T-helper 1 cell treated with Interleukin-12 subunit alpha and Interleukin-12 subunit beta and Interleukin-4 antibody, amounts not matched to agents 30 ng/mL and 1 ng/mL, for 36 hours (primary cell): ENCODE results near the gene WDR59. TPM values are rescaled to one million over a fixed set of nuclear protein-coding genes. Genes with fewer than 3 reads are reported as not detected.
"Not testable (repeated sequence)": the region's sequence is repeated elsewhere in the genome, so short reads cannot be mapped to it uniquely, and the experiment has no call there.

Source experiments
- intact Hi-C: fragments of 100-400 bp; cut with micrococcal nuclease; formaldehyde crosslinking; loops from one replicate; pipeline ENCODE4 v1.15.1; 2024
- total RNA-seq: library from RNA; stranded (reverse); gene quantifications from 2 replicates; pipeline ENCODE4 v1.2.3, GENCODE V29; 2022

The WDR59 gene
- total RNA-seq, 1 donor from 2014 or later, result 86.1 TPM

DNA sequence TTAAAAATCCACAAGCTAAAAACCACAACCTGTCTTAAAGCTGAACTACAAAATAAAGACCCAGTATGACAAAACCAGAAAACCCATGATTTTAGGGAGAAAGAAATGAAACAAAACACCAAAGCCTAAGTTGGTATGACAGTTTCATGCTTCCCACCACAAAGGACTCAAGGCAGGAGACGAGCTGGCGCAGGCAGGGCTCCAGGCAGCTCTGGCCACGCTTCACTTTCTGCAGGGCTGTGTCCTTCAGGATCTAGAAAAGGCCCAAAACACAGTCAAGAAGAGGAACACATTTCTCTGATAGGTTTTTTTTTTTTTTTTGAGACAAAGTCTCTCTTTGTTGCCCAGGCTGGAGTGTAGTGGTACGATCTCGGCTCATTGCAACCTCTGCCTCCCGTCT is 75.3 kb downstream of the WDR59 start:
- intact Hi-C loops, result loop anchor here (10.0 kb wide), 1 partner anchor 1065 kb away; no protein-coding TSS in a partner anchor

GRCh38 chr16:74908759-74909158 is 76.2 kb downstream of the WDR59 start:
- intact Hi-C loops, result not testable (repeated sequence)

DNA sequence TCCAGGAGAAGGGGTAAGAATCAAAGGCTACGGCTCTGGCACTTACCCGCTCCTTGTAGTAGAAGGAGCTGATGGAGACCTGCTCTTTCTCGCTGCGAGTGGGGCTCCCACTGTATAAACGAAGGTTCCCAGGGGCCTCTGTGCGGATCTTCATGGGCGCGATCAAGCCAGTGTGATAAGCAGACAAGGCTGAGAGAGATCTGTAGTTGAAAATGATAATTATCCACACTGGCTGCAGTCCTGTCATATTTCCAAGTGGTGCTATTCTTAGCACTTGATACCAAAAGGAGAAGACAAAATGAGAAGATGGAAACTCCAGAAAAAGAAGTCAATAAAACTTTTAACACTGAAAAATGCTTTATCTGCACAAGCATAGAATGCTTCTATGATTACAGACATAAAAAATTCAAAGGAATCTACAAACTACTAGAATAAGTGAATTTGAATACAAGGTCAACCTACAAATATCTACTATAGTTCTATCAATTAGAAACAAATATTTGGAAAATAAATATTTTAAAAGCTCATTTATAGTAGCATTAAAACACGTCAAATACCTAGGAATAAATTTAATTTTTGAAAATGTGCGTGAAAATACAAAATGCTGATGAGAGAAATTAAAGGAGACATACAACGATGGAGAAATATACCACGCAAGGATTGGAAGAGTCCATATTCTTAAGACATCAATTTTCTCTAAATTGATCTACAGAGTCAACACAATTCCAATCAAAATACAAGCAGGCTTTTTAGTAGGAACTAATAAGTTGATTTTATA is 80.8 kb downstream of the WDR59 start:
- intact Hi-C loops, result no loop called here

- intact Hi-C loops, result no loop called here
Measured at GRCh38 chr16:74903120-74903519, 81.8 kb downstream of the WDR59 start.

DNA sequence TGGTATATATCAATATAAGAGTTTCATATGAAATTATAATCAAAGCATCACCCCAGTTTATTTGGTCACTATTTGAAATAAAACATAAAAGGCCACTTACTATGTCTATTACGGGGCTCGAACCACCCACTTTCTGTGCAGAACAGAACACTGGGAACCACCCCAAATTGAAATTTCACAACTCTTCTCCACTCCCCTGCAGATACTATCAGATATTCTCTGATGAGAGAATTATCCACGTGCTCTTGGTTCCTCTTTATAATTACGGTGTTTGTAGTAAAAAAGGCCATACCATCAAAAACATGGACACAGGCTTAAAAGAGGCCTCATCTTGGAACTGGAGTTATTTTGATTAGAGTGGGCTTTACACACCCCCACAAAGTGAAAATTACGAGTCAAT is 82.8 kb downstream of the WDR59 start:
- intact Hi-C loops, result no loop called here

DNA sequence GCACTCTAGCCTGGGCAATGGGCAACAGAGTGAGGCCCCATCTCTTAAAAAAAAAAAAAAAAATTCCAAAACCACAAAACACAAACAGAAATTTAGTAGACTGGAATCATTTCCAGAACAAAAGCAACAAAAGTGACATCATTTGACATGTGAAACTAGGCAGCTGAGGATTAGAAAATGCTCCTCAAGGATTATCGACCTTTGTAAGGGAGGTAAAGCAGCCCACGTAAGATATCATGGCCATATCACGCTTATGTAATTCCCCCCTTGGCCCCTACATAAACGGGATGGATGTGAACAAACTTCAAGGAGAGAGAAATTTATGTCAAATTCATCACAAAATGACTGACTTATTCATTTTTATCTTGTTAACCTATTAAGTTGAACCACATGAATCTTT is 83.3 kb downstream of the WDR59 start:
- intact Hi-C loops, result no loop called here

DNA sequence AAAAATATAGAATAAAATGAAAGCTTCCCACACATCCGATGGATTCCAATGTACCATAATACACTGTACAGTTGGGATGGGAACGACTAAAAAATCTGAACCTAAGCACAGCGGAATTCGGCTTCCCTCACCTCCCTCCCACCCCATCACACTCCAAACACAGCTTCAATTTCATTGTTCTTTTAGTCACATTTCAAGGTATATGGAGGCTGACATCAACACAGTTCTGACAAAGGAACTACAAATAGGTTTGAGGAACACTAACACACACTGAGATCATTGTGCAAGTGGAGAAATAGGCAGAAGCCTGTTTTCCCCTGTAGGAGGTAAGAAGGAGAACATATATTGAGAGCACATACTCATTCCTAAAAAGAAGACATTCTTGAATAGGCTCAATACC is 85.1 kb downstream of the WDR59 start:
- intact Hi-C loops, result no loop called here

GRCh38 chr16:74898659-74899058 is 86.3 kb downstream of the WDR59 start:
- intact Hi-C loops, result no loop called here

DNA sequence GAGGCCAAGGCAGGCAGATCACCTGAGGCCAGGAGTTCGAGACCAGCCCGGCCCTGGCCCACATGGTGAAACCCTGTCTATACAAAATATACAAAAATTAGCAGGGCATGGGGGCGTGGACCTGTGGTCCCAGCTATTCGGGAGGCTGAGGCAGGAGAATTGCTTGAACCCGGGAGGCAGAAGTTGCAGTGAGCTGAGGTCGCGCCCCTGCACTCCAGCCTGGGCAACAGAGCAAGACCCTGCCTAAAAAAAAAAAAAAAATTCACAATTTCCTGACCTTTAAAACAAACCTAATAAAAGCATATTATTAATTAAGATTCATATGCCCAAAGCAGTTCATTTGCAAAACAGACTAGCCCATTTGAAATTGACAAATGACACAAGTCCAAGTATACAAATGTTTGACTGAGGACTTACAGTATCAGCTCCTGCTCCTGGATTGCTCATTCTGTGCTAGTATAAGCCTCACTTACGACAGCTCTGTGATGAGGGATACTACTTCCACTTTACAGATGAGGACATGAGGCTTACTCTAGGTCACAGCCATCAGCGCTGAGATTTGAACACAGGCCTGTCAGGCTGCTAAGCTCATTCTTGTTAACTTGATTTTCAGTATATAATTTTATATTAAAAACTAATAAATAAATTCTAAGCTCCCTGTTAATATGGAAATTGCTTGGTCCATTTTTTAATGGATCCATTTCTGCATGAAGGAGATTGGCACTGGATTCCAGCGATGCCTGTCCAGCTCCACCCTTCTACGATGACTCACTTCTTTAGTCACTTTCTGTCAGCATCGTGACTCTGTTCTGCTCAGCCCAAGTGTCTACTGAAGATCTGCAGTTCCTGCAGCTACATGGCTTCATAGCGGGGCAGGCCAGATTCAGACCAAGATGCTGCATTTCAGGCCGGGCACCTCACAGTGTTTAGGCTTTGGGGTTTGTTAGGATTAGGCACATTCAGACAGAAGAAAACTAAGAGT is 88.2 kb downstream of the WDR59 start:
- intact Hi-C loops, result no loop called here

DNA sequence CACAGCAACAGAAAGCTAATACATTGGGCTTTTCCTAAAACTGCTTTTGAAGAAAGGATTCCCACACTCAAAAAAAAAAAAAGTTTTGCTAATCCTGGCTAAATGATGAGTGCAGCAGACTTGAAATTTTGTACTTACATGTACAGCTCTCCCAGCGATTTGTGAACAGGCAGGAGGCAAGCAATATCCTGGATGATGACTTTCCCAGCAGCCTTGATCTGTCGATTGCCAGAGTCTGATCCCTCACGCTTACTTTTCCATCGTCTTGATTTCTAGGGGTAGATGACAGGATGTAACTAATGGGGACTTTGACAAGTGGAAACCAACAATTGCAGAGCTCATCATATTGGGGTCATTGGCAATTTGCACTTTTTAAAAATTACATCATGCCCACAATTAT is 91.4 kb downstream of the WDR59 start:
- intact Hi-C loops, result no loop called here

DNA sequence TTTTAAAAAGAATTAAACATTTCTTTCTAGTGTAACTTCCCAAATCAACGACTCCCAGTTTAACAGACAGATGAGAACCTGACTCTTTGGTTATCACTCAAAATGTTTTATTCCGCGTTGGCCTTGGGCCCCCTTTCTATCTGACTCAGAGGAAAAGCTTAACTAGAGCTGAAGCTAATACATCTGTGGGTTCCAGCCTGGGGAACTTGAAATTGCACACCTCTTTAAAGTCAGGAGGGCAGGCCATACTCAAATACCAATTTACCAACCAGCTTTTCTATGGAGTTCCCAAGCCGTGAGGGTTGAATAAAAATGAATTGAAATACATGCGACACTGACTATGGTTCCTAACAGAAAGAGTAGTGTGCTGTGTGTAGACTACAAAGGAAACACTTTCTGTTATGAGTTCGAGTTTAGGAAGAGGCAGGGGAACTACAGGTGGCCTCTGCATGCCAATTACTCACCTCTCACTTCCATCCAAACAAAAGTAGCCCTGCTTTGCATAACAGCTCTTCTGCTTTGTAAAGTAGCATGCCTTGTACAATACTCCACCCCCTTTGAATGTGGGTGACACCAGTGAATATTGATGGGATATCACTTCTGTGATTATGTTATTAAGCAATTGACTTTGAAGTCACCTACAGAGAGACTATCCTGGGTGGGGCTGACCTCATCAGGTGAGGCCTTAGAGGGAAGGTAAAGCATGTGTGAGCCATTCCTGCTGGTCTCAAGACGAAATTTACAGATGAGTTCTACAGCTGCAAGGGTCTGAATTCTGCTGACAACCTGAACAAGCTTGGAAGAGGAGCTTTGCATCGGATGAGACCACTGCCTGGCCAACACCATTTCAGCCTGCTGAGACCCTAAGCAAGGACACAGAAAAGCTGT is 92.1 kb downstream of the WDR59 start:
- intact Hi-C loops, result no loop called here

DNA sequence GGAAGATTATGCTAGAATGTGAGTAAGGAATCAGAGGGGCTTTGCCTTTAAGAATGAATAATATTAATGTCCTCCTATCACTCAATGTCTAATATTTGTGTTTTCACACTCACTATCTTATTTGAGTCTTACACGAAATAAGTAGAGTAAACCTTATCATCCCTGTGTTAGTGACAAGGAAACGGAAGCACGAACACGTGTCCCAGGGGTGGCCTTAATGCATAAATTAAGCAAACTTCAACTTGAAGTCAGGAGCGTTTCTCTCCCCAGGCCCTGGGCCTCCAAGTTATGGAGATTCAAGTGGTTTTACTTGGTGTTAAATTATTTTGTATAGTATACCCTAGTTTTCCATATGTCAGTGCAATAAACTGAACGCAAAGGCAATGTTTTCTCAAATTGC is 96.0 kb downstream of the WDR59 start:
- intact Hi-C loops, result no loop called here

DNA sequence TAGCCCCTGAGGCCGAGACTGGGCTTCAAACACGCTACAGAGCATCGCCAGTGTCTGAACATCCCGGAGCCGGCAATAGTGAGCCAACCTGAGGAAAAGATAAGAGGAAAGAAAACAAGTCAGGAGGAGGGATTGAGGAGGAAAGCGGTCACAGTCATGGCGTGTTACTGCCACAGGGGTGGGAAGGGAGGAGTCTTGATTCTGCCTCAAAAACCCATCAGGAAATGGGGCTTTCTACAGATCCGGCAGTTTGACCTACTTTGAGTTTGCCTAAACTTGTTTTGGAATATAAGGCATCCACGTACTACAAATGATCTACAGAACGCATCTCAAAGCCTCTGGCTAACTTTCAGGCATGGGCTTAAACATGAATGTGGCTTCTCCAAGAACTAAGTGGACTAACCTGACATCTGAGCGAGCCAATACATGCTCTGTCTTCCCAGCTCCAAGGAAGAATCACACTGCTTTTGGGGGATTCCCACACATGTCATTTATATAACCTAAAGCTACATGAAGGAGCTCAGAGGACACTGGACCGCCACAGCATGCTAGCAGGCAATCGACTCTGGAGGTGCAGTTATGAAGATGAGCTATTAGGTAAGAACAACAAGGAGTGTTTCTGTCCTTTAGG is 96.6 kb downstream of the WDR59 start:
- intact Hi-C loops, result no loop called here

- intact Hi-C loops, result no loop called here
Measured at GRCh38 chr16:74887084-74887483, 97.8 kb downstream of the WDR59 start.

DNA sequence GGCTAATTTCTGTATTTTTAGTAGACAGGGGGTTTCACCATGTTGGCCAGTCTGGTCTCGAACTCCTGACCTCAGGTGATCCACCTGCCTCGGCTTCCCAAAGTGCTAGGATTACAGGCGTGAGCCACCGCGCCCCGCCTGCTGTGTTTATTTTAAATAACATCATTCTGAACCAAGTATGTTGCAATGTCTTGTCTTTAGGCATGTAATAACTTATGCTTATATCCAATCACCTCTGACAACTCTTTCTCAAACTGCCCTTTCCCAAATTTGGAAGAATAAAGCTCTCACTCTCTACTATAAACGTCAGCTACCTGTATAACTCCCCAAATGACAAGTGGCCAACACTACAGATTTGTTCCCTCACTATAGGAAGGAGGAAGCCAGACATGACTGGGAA is 107.2 kb downstream of the WDR59 start:
- intact Hi-C loops, result no loop called here

- intact Hi-C loops, result no loop called here
Measured at GRCh38 chr16:74874912-74875546, 109.9 kb downstream of the WDR59 start.

GRCh38 chr16:74874123-74874522 is 110.8 kb downstream of the WDR59 start:
- intact Hi-C loops, result no loop called here

DNA sequence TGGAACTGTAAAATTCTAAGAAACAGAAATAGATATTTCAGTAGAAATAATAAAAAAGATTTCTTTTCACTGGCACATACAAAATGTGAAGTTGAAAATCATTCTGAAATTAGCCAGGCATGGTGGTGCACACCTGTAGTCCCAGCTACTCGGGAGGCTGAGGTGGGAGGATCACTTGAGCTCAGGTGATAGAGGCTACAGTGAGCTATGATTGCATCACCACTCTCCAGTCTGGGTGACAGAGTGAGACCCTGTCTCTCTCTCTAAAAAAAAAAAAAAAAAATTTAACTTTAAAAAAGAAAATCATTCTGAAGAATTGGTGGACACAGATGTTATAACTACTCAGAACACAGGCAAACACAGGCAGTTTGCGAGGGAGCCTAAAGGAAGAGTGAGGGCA is 112.6 kb downstream of the WDR59 start:
- intact Hi-C loops, result no loop called here

- intact Hi-C loops, result no loop called here
Measured at GRCh38 chr16:74871608-74872007, 113.3 kb downstream of the WDR59 start.

DNA sequence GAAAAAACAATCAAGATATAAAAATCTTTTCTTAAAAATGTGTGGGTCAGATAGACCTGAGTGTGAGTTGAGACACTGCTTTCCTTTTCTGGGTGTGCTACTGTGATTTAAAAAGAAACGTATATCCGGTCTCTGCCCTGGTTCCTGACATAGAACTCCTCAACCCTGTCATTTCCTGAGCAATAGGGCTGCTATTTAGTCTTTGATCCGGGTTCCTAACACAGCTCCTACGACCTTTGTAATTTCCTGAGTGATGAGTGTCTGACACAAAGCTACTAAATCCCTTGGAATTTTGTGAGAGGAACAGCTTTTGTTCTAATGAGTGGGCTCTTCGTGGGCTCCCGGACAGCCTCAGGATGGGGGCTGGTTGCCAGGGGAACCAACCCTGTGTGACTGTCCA is 116.4 kb downstream of the WDR59 start:
- intact Hi-C loops, result loop anchor here (5.0 kb wide), 1 partner anchor 244 kb away; no protein-coding TSS in a partner anchor
